H9 (cell line): ENCODE data around the gene ZNF57. TPM values are rescaled to one million over a fixed set of nuclear protein-coding genes. Genes with fewer than 3 reads are reported as not detected.

Experiments
- DNase-seq: peaks from one replicate; pipeline ENCODE4 v3.0.0-alpha.2; 2017
- H2AFZ ChIP-seq: one replicate; pipeline ENCODE4 v1.6.1; 2013; ENCODE audit warnings: mild to moderate bottlenecking, low read length, control low read depth, moderate library complexity
- H2AK5ac ChIP-seq: 2 replicates; pipeline ENCODE4 v1.6.1; 2013; ENCODE audit warnings: low read length, control low read depth, mixed read lengths; ENCODE audit not compliant: insufficient read length
- H2BK120ac ChIP-seq: one replicate; pipeline ENCODE4 v1.6.1; 2013; ENCODE audit warnings: low read depth, mild to moderate bottlenecking, low read length, control low read depth, inconsistent platforms; ENCODE audit not compliant: poor library complexity, severe bottlenecking
- H2BK12ac ChIP-seq: 2 replicates; pipeline ENCODE4 v1.6.1; 2013; ENCODE audit warnings: low read length, control low read depth, mixed read lengths, low read depth; ENCODE audit not compliant: insufficient read length
- H2BK15ac ChIP-seq: 2 replicates; pipeline ENCODE4 v1.6.1; 2013; ENCODE audit warnings: low read depth, low read length, control low read depth
- H2BK20ac ChIP-seq: one replicate; pipeline ENCODE4 v1.6.1; 2013; ENCODE audit warnings: low read depth, mild to moderate bottlenecking, low read length, control low read depth, inconsistent platforms; ENCODE audit not compliant: poor library complexity, severe bottlenecking
- H2BK5ac ChIP-seq: 2 replicates; pipeline ENCODE4 v1.6.1; 2013; ENCODE audit warnings: low read length, control low read depth, mixed read lengths; ENCODE audit not compliant: insufficient read length
- H3K14ac ChIP-seq: 2 replicates; pipeline ENCODE4 v1.6.1; 2013; ENCODE audit warnings: low read length, control low read depth; ENCODE audit not compliant: insufficient read depth
- H3K18ac ChIP-seq: 2 replicates; pipeline ENCODE4 v1.6.1; 2013; ENCODE audit warnings: low read depth, mild to moderate bottlenecking, mixed read lengths, low read length, control low read depth; ENCODE audit not compliant: insufficient read length
- H3K23ac ChIP-seq: 2 replicates; pipeline ENCODE4 v1.6.1; 2013; ENCODE audit warnings: low read length, control low read depth, mixed read lengths, low read depth; ENCODE audit not compliant: insufficient read length
- H3K23me2 ChIP-seq: 2 replicates; pipeline ENCODE4 v1.6.1; 2013; ENCODE audit warnings: low read depth, mild to moderate bottlenecking, mixed read lengths, low read length, control low read depth; ENCODE audit not compliant: insufficient read length, poor library complexity, severe bottlenecking
- H3K27ac ChIP-seq: 2 replicates; pipeline ENCODE4 v1.5.1; 2013; ENCODE audit warnings: low read length, control low read depth, mixed read lengths, low read depth; ENCODE audit not compliant: insufficient read length
- H3K27me3 ChIP-seq: 2 replicates; pipeline ENCODE4 v1.6.1; 2013; ENCODE audit warnings: low read length, control low read depth, inconsistent platforms; ENCODE audit not compliant: insufficient read depth
- H3K4ac ChIP-seq: 2 replicates; pipeline ENCODE4 v1.6.1; 2013; ENCODE audit warnings: low read depth, mild to moderate bottlenecking, control low read depth, inconsistent platforms, low read length, moderate library complexity
- H3K4me1 ChIP-seq: 2 replicates; pipeline ENCODE4 v1.6.1; 2013; ENCODE audit warnings: low read length, control low read depth, inconsistent platforms; ENCODE audit not compliant: insufficient read depth
- H3K4me2 ChIP-seq: 2 replicates; pipeline ENCODE4 v1.6.1; 2013; ENCODE audit warnings: low read length, control low read depth, mixed read lengths; ENCODE audit not compliant: insufficient read length, insufficient read depth
- H3K56ac ChIP-seq: 2 replicates; pipeline ENCODE4 v1.6.1; 2013; ENCODE audit warnings: low read depth, mild to moderate bottlenecking, mixed read lengths, low read length, control low read depth; ENCODE audit not compliant: insufficient read length
- H3K79me1 ChIP-seq: 2 replicates; pipeline ENCODE4 v1.6.1; 2013; ENCODE audit warnings: low read depth, mild to moderate bottlenecking, moderate library complexity, low read length, control low read depth, inconsistent platforms; ENCODE audit not compliant: insufficient read depth, poor library complexity, severe bottlenecking
- H3K79me2 ChIP-seq: 2 replicates; pipeline ENCODE4 v1.6.1; 2013; ENCODE audit warnings: low read length, control low read depth, inconsistent platforms; ENCODE audit not compliant: insufficient read depth
- H3K9ac ChIP-seq: 2 replicates; pipeline ENCODE4 v1.6.1; 2013; ENCODE audit warnings: low read length, control low read depth, mixed read lengths; ENCODE audit not compliant: insufficient read length; ENCODE audit errors: extremely low read depth
- H3K9me3 ChIP-seq: one replicate; pipeline ENCODE4 v1.6.1; 2013; ENCODE audit warnings: low read depth, low read length, inconsistent platforms; ENCODE audit not compliant: control insufficient read depth
- H3T11ph ChIP-seq: one replicate; pipeline ENCODE4 v1.6.1; 2013; ENCODE audit warnings: mild to moderate bottlenecking, low read length, control low read depth, inconsistent platforms
- H4K20me1 ChIP-seq: one replicate; pipeline ENCODE4 v1.6.1; 2013; ENCODE audit not compliant: control insufficient read depth, insufficient read length, insufficient read depth
- H4K5ac ChIP-seq: 2 replicates; pipeline ENCODE4 v1.6.1; 2013; ENCODE audit warnings: low read depth, mild to moderate bottlenecking, mixed read lengths, low read length, control low read depth; ENCODE audit not compliant: insufficient read length
- H4K8ac ChIP-seq: replicated peaks from 2 replicates; pipeline ENCODE4 v1.6.1; 2013; ENCODE audit warnings: low read length, control low read depth, mixed read lengths, low read depth; ENCODE audit not compliant: insufficient read length
- H4K91ac ChIP-seq: 2 replicates; pipeline ENCODE4 v1.6.1; 2013; ENCODE audit warnings: low read depth, mild to moderate bottlenecking, moderate library complexity, mixed read lengths, low read length, control low read depth; ENCODE audit not compliant: insufficient read length
- H3K27ac Mint-ChIP-seq, 3 experiments: 2 replicates in 2 of 3; 3 replicates in 1 of 3; pipeline ENCODE4 v1.8.0; 2020 to 2021; ENCODE audit warnings: mixed read lengths in 3 of 3, mild to moderate bottlenecking in 1 of 3, moderate library complexity in 1 of 3
- H3K27me3 Mint-ChIP-seq: 2 replicates; pipeline ENCODE4 v1.8.0; 2021; ENCODE audit warnings: low read depth, mild to moderate bottlenecking, moderate library complexity, mixed read lengths
- H3K36me3 Mint-ChIP-seq, 3 experiments: 2 replicates in 2 of 3; 3 replicates in 1 of 3; pipeline ENCODE4 v1.8.0; 2020 to 2021; ENCODE audit warnings: low read depth in 3 of 3, mixed read lengths in 3 of 3; ENCODE audit not compliant: insufficient read depth in 1 of 3
- H3K4me1 Mint-ChIP-seq, 2 experiments: 2 replicates each; pipeline ENCODE4 v1.8.0; 2020; ENCODE audit warnings: mixed read lengths in 2 of 2
- H3K4me3 Mint-ChIP-seq, 2 experiments: 2 replicates in 1 of 2; 3 replicates in 1 of 2; pipeline ENCODE4 v1.8.0; 2020 to 2021; ENCODE audit warnings: mild to moderate bottlenecking in 2 of 2, mixed read lengths in 2 of 2, moderate library complexity in 1 of 2
- H3K9me3 Mint-ChIP-seq, 2 experiments: 2 replicates in 1 of 2; 3 replicates in 1 of 2; pipeline ENCODE4 v1.8.0; 2020; ENCODE audit warnings: mild to moderate bottlenecking in 2 of 2, mixed read lengths in 2 of 2, moderate library complexity in 1 of 2
- WGBS: extraction: QIAGEN DNeasy Blood & Tissue Kit; methylation state at CpG from one replicate; pipeline ENCODE4 v1.1.7; 2013; ENCODE audit warnings: missing lambda C conversion rate, low lambda C conversion rate, mixed read lengths; ENCODE audit not compliant: insufficient read length; ENCODE audit errors: extremely low coverage; 5-methylcytosine and 5-hydroxymethylcytosine counted together
- long read RNA-seq: library from polyadenylated mRNA; unstranded; transcript quantifications from one replicate; pipeline ENCODE4 v2.0.0, GENCODE V29; 2020
- total RNA-seq: library from RNA; stranded (reverse); gene quantifications from 2 replicates; pipeline ENCODE4 v1.2.1, GENCODE V29; 2021
- TF ChIP-seq, protein P1 (sequence below): fragments of 200-600 bp; sonication (generic); conservative IDR thresholded peaks from 3 replicates; pipeline ENCODE4 v1.8.0; 2021; ENCODE audit warnings: antibody characterized with exemption, mild to moderate bottlenecking

The ZNF57 gene
- 7.8 and 8.8 TPM in 2 replicates for total RNA-seq
- long read RNA-seq, transcript ZNF57-201 (4 exons, 2,003 nt) = major isoform, 101 of 111 reads
- long read RNA-seq, partial matches to known transcripts = 0 of 111 reads
- long read RNA-seq, other reads (novel, unspliced or antisense) = 10 of 111 reads

DNA sequence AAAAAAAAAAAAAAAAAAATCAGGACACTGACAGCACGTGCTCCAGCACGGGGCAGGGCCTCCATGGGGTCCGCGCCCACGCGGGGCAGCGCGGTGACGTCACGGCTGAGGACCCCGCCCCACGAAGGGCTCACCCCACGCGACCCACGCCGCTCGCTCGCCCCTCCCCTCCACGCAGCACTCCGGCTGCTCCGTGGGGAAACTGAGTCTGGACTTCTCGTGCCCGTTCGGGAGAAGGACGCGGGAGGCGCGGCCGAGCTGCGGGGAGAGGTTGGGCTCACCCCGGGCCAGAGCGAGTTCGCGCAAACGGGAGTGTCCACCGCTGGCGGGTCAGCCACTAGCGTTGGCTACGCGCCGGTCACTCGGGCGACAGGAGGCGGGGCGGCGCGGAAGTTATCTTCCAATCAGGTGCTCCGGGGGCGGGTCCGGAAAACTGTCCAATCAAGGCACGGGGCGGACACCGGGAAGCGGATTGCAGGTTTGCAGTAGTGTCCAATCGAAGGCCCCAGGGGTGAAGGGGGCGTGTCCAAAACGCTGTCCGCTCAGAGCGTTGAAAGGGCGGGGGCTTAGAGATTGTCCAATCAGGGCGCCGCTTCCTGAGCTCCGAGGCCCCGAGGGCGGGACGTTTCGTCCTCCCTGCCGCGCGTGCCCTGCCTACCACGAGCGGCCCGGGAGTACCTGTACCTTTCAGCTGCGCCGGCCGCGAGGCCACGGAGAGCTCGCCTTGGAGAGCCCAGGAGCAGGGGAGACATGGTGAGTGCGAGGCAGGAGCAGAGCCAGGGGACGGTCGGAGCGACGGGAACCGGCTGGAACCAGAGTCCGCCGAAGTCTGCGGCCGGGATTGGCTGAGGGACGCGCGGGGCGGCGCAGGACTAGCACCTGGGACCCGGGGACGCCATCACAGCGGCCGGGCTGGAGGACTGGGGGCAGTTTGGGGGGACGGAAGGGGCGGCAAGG is at the start of gene ZNF57:
ZNF57 (plus strand) TSS at position 633 of the 957 bp plus-strand sequence; CDS start at position 751, 118 bp downstream.
- peak within 1 kb of the TSS; percentile 39 for H3K4me2 ChIP-seq
- H2AK5ac ChIP-seq = no peak within 1 kb of the TSS
- peaks cover 0 to 2% (median 0%) of the 10 kb centered on the region in 3 experiments; a peak in 1 of 7 replicates for H3K36me3 Mint-ChIP-seq
- no peak within 1 kb of the TSS for H3K4ac ChIP-seq
- H2BK20ac ChIP-seq = no peak within 1 kb of the TSS
- H2BK5ac ChIP-seq = no peak within 1 kb of the TSS
- H3K9me3 ChIP-seq = no peaks in the 10 kb centered on the region
- no peaks in the 10 kb centered on the region for H3K27me3 ChIP-seq
- H3K27me3 Mint-ChIP-seq = peaks cover 14% of the 10 kb centered on the region
- H3K79me2 ChIP-seq = peaks cover 8% of the 10 kb centered on the region; the same call in 1 of the 2 replicates
- H3K79me1 ChIP-seq = no peaks in the 10 kb centered on the region
- H3K23me2 ChIP-seq = no peaks in the 10 kb centered on the region
- peaks cover 22 to 29% of the 10 kb centered on the region in 2 experiments for H3K9me3 Mint-ChIP-seq
- peak; percentile 99 for DNase-seq
- H3K4me1 ChIP-seq = no peaks in the 10 kb centered on the region
- H3K18ac ChIP-seq = peak within 1 kb of the TSS; percentile 96
- no peak within 1 kb of the TSS for H4K8ac ChIP-seq
- no peak within 1 kb of the TSS for H2BK120ac ChIP-seq
- H3K27ac ChIP-seq = no peak within 1 kb of the TSS
- no peak within 1 kb of the TSS for H2BK12ac ChIP-seq
- H3K9ac ChIP-seq = peak within 1 kb of the TSS; percentile 81
- H4K5ac ChIP-seq = no peak within 1 kb of the TSS
- no peak within 1 kb of the TSS for H2BK15ac ChIP-seq
- peaks cover 7 to 8% of the 10 kb centered on the region in 2 experiments for H3K4me1 Mint-ChIP-seq
- H3K23ac ChIP-seq = no peak within 1 kb of the TSS
- WGBS = no CpG with 5 or more reads among the region's 100 CpGs
- peak within 1 kb of the TSS; percentile 85; the same call in 1 of the 2 replicates for H3K14ac ChIP-seq
- peak within 1 kb of the TSS; percentile 98 to 99 for H3K4me3 Mint-ChIP-seq
- H3K56ac ChIP-seq = no peak within 1 kb of the TSS
- no peak within 1 kb of the TSS for H2AFZ ChIP-seq
- H3T11ph ChIP-seq = no peak within 1 kb of the TSS
- H3K27ac Mint-ChIP-seq = peak within 1 kb of the TSS; percentile 78 to 99 (median 98); a peak in 6 of 7 replicates
- TF ChIP-seq, protein P1, sequence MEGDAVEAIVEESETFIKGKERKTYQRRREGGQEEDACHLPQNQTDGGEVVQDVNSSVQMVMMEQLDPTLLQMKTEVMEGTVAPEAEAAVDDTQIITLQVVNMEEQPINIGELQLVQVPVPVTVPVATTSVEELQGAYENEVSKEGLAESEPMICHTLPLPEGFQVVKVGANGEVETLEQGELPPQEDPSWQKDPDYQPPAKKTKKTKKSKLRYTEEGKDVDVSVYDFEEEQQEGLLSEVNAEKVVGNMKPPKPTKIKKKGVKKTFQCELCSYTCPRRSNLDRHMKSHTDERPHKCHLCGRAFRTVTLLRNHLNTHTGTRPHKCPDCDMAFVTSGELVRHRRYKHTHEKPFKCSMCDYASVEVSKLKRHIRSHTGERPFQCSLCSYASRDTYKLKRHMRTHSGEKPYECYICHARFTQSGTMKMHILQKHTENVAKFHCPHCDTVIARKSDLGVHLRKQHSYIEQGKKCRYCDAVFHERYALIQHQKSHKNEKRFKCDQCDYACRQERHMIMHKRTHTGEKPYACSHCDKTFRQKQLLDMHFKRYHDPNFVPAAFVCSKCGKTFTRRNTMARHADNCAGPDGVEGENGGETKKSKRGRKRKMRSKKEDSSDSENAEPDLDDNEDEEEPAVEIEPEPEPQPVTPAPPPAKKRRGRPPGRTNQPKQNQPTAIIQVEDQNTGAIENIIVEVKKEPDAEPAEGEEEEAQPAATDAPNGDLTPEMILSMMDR = no peak
- no peaks in the 10 kb centered on the region for H4K20me1 ChIP-seq
- no peak within 1 kb of the TSS for H4K91ac ChIP-seq
